H1 (cell line): ENCODE data around the gene MARCHF10.

Experiments
- BRCA1 ChIP-seq: IDR thresholded peaks from 2 replicates; pipeline ENCODE4 v1.6.1; 2012; ENCODE audit warnings: low read depth, low read length, improper control_type of control experiment
- CHD7 ChIP-seq: fragments of 300-600 bp; sonication (generic); IDR thresholded peaks from 2 replicates; pipeline ENCODE4 v1.7.1; 2012; ENCODE audit warnings: low read length, moderate library complexity, mild to moderate bottlenecking, inconsistent platforms; ENCODE audit not compliant: insufficient replicate concordance
- CREB1 ChIP-seq: IDR thresholded peaks from 2 replicates; pipeline ENCODE4 v1.6.1; 2012; ENCODE audit warnings: inconsistent platforms
- CTCF ChIP-seq, 3 experiments: IDR thresholded peaks; 1 replicate in 2 of 3; 2 replicates in 1 of 3; pipeline versions ENCODE4 v1.5.1 to v1.6.1; 2011; ENCODE audit warnings: low read length in 3 of 3, mild to moderate bottlenecking in 3 of 3, inconsistent platforms in 2 of 3, low read depth in 1 of 3, moderate library complexity in 1 of 3; ENCODE audit not compliant: insufficient read depth in 1 of 3; ENCODE audit errors: control extremely low read depth in 1 of 3
- EZH2 ChIP-seq: fragments of 200-600 bp; sonication (generic); IDR thresholded peaks from 2 replicates; pipeline ENCODE4 v1.7.1; 2012; ENCODE audit warnings: low read depth, mild to moderate bottlenecking, moderate library complexity, low read length, inconsistent platforms; ENCODE audit not compliant: severe bottlenecking
- POLR2A ChIP-seq, 2 experiments: IDR thresholded peaks; 1 replicate in 1 of 2; 2 replicates in 1 of 2; pipeline ENCODE4 v1.6.1; 2011; ENCODE audit warnings: low read depth in 2 of 2, low read length in 2 of 2, mild to moderate bottlenecking in 2 of 2; ENCODE audit errors: control extremely low read depth in 1 of 2
- POLR2AphosphoS5 ChIP-seq: IDR thresholded peaks from 2 replicates; pipeline ENCODE4 v1.6.1; 2011; ENCODE audit warnings: low read depth, low read length
- SIX5 ChIP-seq: IDR thresholded peaks from 2 replicates; pipeline ENCODE4 v1.6.1; 2011; ENCODE audit warnings: mild to moderate bottlenecking, low read depth, low read length
- SRF ChIP-seq: IDR thresholded peaks from 2 replicates; pipeline ENCODE4 v1.6.1; 2011; ENCODE audit warnings: mild to moderate bottlenecking, low read depth, low read length, moderate library complexity
- SUZ12 ChIP-seq: fragments of 200-600 bp; sonication (generic); IDR thresholded peaks from 2 replicates; pipeline ENCODE4 v1.6.1; 2012; ENCODE audit warnings: mild to moderate bottlenecking, inconsistent platforms, low read length, moderate library complexity, mixed read lengths
- YY1 ChIP-seq: IDR thresholded peaks from 2 replicates; pipeline ENCODE4 v1.6.1; 2011; ENCODE audit warnings: low read depth, mild to moderate bottlenecking, low read length

GRCh38 chr17:62707425-62707739 lies 100.7 kb downstream of the MARCHF10 start:
- TF ChIP-seq CHD7 = no peak
- TF ChIP-seq SUZ12 = no peak
- no peak for TF ChIP-seq SRF
- no peak for TF ChIP-seq POLR2A (IDR thresholded peaks at IDR 0.05; ENCODE audit: control extremely low read depth in 1 of 2, low read depth in 2 of 2, low read length in 2 of 2)
- TF ChIP-seq SIX5 = no peak
- TF ChIP-seq EZH2 = no peak
- no peak for TF ChIP-seq CTCF (IDR thresholded peaks at IDR 0.05; ENCODE audit: control extremely low read depth in 1 of 3, insufficient read depth in 1 of 3, low read depth in 1 of 3, low read length in 3 of 3)
- TF ChIP-seq CREB1 = no peak
- TF ChIP-seq POLR2AphosphoS5 = no peak
- no peak for TF ChIP-seq YY1
- TF ChIP-seq BRCA1 = no peak
